Motor neuron (in vitro differentiated cells): Measurements from ENCODE around the gene CPA4. TPM values are rescaled to one million over a fixed set of nuclear protein-coding genes. Genes with fewer than 3 reads are reported as not detected.

Source experiments
- ATAC-seq, 8 experiments: fragments of 200-7000 bp; cut with Tn5 transposase; replicated peaks in 6 of 8; 2 replicates each; pipeline ENCODE4 v1.8.0; 2021; ENCODE audit warnings: mild to moderate bottlenecking in 8 of 8, moderate library complexity in 8 of 8
- H3K27ac ChIP-seq, 2 donors: fragments of 250-450 bp; sonication (Bioruptor Pico); 2 replicates each; pipeline ENCODE4 v1.9.0; 2021; ENCODE audit warnings: antibody characterized with exemption in 2 of 2, mild to moderate bottlenecking in 2 of 2, moderate library complexity in 1 of 2
- H3K4me1 ChIP-seq, 2 donors: fragments of 250-450 bp; sonication (Bioruptor Pico); replicated peaks in 1 of 2; 2 replicates each; pipeline ENCODE4 v1.6.1; 2021; ENCODE audit warnings: antibody characterized with exemption in 2 of 2, mild to moderate bottlenecking in 2 of 2, moderate library complexity in 1 of 2
- H3K4me3 ChIP-seq, 5 donors: fragments of 250-450 bp; sonication (Bioruptor Pico); 2 replicates each; pipeline ENCODE4 v1.9.0; 2021; ENCODE audit warnings: antibody characterized with exemption in 5 of 5, mild to moderate bottlenecking in 5 of 5, moderate library complexity in 4 of 5
- WGBS, 10 experiments: fragments of 450-650 bp; shearing (Covaris generic); methylation state at CpG; one replicate each; pipeline ENCODE4 v1.0.0; 2022; 5-methylcytosine and 5-hydroxymethylcytosine counted together
- in situ Hi-C, 9 experiments: fragments of 400-800 bp; cut with MboI; loops; one replicate each; pipeline ENCODE4 v1.15.0; 2021; ENCODE audit warnings: low sequenced_read_pairs in 9 of 9, low pct_unique_long_range_greater_than_20kb in 2 of 9; ENCODE audit not compliant: unreplicated experiment in 9 of 9
- total RNA-seq, 8 experiments: library from RNA; unstranded; fragments of 300-600 nt; gene quantifications; 2 replicates each; pipeline versions ENCODE4 v1.2.3 to v1.2.4, GENCODE V29; 2022

CPA4 gene
- total RNA-seq, 8 experiments from 2014 or later: 0.05 to 538 (median 5.4) TPM

DNA sequence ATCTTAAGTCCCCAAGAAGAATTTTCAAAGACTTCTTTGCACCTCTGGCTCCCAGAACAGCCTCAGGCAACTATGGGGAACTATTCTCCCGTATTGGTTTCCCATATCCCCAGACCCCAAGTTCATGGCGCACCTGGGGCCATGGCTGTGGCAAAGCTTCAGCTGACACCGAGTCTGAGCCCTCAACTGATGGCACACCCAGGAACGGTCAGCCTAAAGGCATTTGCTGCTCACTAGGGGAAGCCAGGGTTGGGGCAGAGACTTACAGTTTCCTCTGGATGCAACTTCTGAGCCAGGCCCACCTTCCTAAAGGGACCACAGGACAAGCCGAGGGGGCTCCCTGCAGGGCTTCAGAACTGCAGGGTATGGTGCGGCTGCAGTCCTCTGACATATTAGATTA is 73.6 kb downstream of the CPA4 start:
- H3K4me1 ChIP-seq: peaks cover 32 to 42% of the 10 kb centered on the region in 2 donors
- H3K4me3 ChIP-seq: no peak overlapping the region
- no peak for ATAC-seq
- in situ Hi-C loops: no loop called here
- 62 to 100% (median 90%) methylated on average over 1 to 3 of the region's 6 CpGs; no CpG with 5 or more reads in 1 of the 10 experiments for WGBS, 10 experiments
- peak overlapping the region in 1 of 2 donors; percentile 72 for H3K27ac ChIP-seq

DNA sequence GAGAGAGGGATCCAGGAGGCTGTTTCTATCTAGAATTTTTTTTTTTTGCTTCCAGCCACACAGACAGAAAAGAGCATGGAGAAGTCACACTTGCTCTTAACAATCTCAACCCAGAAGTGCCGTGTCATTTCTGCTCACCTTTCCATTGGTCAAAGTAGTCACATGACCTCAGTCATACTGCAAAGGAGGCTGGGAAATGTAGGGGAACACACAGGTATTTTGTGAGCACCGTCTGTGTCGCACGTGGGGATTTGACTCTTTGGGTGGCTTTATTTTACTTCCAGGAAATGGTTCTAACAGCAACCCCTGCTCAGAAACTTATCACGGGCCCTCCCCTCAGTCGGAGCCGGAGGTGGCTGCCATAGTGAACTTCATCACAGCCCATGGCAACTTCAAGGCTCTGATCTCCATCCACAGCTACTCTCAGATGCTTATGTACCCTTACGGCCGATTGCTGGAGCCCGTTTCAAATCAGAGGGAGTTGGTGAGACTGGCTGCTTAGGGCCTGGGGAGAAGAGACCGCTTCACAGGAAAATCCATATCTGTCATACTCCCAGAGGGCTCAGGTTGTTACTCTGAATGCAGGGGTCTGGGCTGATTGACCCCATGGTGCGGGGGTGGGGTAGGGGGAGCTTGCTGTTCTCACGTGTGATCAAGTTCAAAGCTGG is 74.3 kb downstream of the CPA4 start:
- ATAC-seq: no peak

DNA sequence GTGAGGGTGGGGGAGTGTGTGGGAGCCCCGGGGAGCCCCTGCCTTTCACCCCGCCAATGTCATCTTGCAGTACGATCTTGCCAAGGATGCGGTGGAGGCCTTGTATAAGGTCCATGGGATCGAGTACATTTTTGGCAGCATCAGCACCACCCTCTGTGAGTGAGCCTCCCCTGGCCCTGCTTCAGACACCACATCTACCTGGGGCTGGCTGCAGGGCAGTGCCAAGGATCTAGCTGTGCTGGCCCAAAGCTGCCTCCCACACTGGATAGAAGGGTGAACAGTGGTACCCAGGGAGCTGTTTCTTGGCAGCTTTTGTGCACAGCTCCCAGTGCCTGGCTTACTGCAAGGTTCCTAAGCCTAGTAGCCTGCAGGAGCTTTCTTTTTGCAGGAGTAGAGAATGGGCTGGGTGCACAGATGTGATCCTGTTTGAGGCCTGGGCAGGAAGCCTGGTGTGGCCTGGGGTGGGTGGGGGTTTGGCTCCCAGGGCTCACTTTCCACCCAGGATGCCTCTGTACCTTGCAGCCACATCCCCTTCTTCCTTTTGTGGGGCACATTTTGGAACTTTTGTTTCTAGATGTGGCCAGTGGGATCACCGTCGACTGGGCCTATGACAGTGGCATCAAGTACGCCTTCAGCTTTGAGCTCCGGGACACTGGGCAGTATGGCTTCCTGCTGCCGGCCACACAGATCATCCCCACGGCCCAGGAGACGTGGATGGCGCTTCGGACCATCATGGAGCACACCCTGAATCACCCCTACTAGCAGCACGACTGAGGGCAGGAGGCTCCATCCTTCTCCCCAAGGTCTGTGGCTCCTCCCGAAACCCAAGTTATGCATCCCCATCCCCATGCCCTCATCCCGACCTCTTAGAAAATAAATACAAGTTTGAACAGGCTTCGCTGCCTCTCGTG is 75.1 kb downstream of the CPA4 start:
- peak overlapping the region in 1 of 2 donors; percentile 3 for H3K27ac ChIP-seq
- WGBS, 10 experiments: 93 to 100% (median 100%) methylated on average over 2 to 12 of the region's 19 CpGs; no CpG with 5 or more reads in 5 of the 10 experiments
- ATAC-seq: no peak
- in situ Hi-C loops: no loop called here
- no peak overlapping the region for H3K4me3 ChIP-seq
- peaks cover 38 to 54% of the 10 kb centered on the region in 2 donors for H3K4me1 ChIP-seq

More for the DNA sequence above, 74.3 kb downstream of the CPA4 start:
- H3K4me3 ChIP-seq: no peak overlapping the region
- WGBS, 10 experiments: 67 to 100% (median 90%) methylated on average over 1 to 11 of the region's 13 CpGs; no CpG with 5 or more reads in 2 of the 10 experiments
- peak overlapping the region in 1 of 2 donors; percentile 3 for H3K27ac ChIP-seq
- in situ Hi-C loops: no loop called here
- H3K4me1 ChIP-seq: peaks cover 32 to 46% of the 10 kb centered on the region in 2 donors

DNA sequence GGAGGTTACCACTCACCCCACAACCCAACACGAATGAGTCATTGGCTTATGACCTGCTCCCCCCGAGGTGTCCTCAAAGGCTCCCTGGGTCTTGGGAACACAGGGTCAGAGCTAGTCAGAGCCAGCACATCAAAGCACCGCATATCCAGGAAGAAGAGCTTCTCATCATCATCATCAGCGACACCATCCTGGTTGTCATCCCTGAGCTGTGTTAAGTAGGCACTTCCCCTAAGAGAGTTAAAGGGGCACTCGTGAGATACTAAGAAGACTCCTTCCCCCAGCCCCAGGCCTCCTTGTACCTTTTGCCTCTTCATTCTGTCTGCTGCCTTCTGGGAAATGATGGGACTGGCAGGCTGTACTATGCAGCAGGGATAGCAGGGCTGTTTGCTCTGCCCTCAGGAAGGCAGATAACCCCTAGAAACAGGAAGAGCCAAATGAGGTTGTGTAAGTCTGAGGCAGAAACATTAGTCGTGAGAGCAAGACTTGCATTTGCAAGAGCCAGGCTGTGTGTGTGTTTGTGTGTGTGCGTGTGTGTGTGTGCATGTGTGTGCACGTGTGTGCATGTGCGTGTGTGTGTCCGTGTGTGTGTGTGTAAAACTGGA is 76.2 kb downstream of the CPA4 start:
- no peak overlapping the region for H3K4me3 ChIP-seq
- peaks cover 49 to 65% of the 10 kb centered on the region in 2 donors for H3K4me1 ChIP-seq
- ATAC-seq: peak in 3 of 8 experiments; percentile 2 to 79 (median 3)
- no peak overlapping the region for H3K27ac ChIP-seq
- 20 to 100% (median 56%) methylated on average over 1 to 7 of the region's 10 CpGs; no CpG with 5 or more reads in 2 of the 10 experiments for WGBS, 10 experiments
- in situ Hi-C loops: no loop called here

DNA sequence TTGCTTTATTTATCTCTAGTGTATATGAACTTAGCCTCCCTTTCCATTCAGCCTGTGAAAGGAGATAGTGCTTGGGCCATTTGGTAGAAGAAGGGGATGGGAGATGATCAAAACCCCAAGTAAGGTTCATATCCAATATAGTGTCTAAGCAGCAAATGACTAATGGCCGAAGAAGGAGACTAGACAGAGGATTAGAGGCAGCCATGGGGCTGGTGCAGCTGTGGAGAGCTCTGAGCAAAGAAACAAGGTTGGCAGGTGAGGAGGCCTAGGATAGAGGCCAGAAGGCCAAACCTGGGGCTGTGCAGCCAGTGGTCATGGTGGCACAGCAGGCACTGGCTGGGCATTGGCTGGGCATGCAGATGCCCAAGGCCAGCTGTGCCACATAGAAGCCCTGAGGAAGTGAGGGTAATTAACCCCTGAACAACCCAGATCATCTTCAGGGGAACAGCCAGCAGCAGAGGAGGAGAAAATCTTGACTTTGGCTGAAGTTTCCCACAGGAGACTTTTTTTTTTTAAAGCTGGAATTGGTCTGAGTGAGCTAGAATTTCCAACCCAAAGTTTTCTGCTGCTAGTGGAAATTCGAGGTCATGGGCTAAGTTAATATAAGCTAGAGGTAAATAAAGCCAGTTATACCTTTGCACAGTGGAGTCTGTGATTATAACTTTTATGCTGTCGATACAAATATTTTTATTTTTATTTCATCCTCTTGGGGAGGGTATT is 77.0 kb downstream of the CPA4 start:
- in situ Hi-C loops: no loop called here
- peaks cover 44 to 63% of the 10 kb centered on the region in 2 donors for H3K4me1 ChIP-seq
- WGBS, 10 experiments: 40 to 100% (median 64%) methylated on average over 1 to 3 of the region's 3 CpGs; no CpG with 5 or more reads in 1 of the 10 experiments
- ATAC-seq: no peak
- no peak overlapping the region for H3K4me3 ChIP-seq
- no peak overlapping the region for H3K27ac ChIP-seq

DNA sequence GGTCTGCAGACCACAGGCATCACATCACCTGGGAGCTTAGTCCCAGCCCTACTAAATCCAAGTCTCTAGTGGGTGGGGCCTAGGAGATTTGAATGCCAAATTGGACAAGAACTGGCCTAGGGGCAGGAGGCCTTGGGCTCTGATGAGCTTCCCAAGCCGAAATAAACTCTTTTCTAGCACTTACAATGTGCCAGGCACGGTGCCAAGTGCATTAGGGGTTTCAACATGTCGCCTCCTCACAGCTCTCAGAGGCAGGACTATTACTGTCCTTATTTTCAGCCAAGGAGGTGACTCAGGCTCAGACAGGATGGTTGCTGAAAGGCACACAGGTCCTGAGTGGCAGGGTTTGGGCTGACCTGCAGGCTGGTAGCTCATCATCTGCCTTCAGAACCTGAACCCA is 78.1 kb downstream of the CPA4 start:
- ATAC-seq: no peak
- Histone ChIP-seq H3K4me1 (peaks cover 34 to 52% of the 10 kb centered on the region in 2 donors), H3K27ac (no peak overlapping the region), H3K4me3 (no peak overlapping the region)
- in situ Hi-C loops: no loop called here
- WGBS, 10 experiments: 72 to 100% (median 87%) methylated on average over 1 to 3 of the region's 3 CpGs; no CpG with 5 or more reads in 5 of the 10 experiments

DNA sequence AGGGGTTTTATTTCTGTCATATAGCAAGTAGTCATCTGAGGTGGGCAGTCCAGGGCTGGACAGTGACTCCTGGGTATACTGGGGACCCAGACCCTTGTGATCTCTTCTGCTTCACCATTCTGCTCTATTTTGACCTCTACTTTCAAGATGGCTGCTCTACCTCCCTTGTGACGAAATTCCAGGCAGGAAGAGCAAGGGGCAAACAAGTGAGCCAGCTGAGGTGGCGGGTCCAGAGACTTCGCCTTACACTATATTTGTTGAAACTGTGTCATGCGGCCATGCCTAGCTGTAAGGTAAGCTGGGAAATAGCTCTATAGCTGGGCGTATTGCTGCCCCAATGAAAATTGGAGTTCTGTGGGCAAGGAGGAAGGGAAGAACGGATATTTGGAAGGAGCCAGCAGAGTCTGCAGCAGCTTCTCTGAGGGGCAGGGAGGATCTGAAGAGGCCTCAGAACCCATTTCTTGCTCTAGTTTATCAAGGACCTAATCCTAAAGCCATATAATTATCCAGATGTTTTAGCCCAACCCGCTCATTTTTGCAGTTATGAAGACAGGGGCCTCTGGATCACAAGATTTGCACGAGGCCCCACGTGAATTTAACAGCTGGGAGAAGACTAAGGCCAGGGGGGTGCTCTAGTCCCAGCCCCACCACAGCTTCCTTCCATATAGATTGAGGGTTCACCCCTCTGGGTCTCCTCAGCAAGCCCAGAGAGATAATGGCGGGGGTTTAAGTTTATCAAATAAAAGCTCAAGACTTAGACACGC is 79.6 kb downstream of the CPA4 start:
- in situ Hi-C loops: no loop called here
- Histone ChIP-seq H3K27ac (peak overlapping the region; percentile 70 to 94), H3K4me3 (no peak overlapping the region), H3K4me1 (peaks cover 26 to 40% of the 10 kb centered on the region in 2 donors)
- 64 to 100% (median 81%) methylated on average over 1 to 9 of the region's 11 CpGs for WGBS, 10 experiments
- no peak for ATAC-seq

Other genes starting within 250 kb of the CPA4 start
- 10 to 100 TPM; 12.3 to 26.1 (median 17.2) TPM for gene ZC3HC1, start 241.8 kb upstream of the CPA4 start, total RNA-seq
- gene KLHDC10, start 222.6 kb upstream of the CPA4 start, total RNA-seq: 10 to 100 TPM; 22.8 to 61.0 (median 40.5) TPM
- 10 to 100 TPM; 18.4 to 30.0 (median 22.6) TPM for gene TMEM209, start 87.8 kb upstream of the CPA4 start, total RNA-seq
- gene SSMEM1, start 85.3 kb upstream of the CPA4 start, total RNA-seq: not detected
- gene CPA2, start 26.3 kb upstream of the CPA4 start, total RNA-seq: 1 to 10 TPM in 3 of 8 experiments, under 1 TPM in 5; 0.49 to 4.4 (median 0.78) TPM
- 1 to 10 TPM in 4 of 8 experiments, under 1 TPM in 4; 0.22 to 2.6 (median 1.4) TPM for gene CPA5, start 51.7 kb downstream of the CPA4 start, total RNA-seq
- under 1 TPM in 6 of 8 experiments, not detected in 2; 0.18 to 0.91 (median 0.42) TPM for gene CPA1, start 87.3 kb downstream of the CPA4 start, total RNA-seq
- 10 to 100 TPM in 7 of 8 experiments, 1 to 10 TPM in 1; 7.0 to 22.6 (median 17.9) TPM for gene CEP41, start 147.9 kb downstream of the CPA4 start, total RNA-seq
- 100 to 1,000 TPM in 4 of 8 experiments, 10 to 100 TPM in 4; 17.1 to 438 (median 90.2) TPM for gene MEST, start 198.9 kb downstream of the CPA4 start, total RNA-seq